ENCODE results near the gene ERC2. TPM values are rescaled to one million over a fixed set of nuclear protein-coding genes. Genes with fewer than 3 reads are reported as not detected.

The ERC2 gene
- total and polyA plus RNA-seq, 2 of the 8 experiments (the other 6 are each of a cell fraction or from before 2014, with no cell fraction given): 16.4 to 22.8 TPM

DNA sequence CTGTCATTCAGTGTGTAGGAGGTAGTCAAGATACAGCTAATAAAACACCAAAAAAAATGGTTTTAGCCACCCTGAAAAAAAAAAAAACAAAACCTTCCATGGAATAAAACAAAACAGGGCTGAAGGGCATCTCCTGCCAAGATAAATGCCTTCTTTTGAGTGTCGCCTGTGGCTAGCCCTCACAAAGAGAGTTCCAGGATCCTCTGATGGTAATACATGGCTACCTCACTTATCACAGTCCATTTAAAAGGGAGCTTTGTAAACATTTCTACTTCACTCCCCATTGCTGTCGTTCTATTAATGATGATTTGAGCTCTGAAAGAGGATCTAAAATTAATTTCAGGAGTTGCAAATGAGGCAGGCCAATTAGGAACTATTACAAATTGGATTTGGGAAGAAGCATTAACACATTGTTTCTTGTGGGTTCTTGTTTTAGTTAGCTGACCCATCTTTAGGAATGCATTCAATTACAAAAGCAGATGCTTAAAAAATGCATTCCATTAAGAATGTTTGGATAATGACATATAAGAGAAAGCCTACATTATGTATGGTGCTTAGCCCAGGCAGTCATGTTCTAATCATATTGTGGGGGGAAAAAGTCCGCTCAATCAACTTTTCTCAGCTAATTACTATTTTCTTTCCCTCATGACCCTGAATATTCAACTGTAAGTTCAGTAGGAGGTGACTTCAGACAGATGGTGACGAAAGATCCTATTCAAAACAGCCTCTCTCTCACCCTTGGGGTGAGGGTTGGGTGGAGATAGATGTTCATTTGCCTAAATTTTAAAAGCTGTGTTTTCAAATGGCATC is 726.0 kb downstream of the ERC2 start:
- Histone ChIP-seq H3K27ac (ENCODE audit: low read depth, low read length) (no peak overlapping the region), H3K79me1 (ENCODE audit: low read depth, low read length) (no peaks in the 10 kb centered on the region), H3K4ac (replicated peaks; ENCODE audit: insufficient read length, low read depth, low read length) (no peak overlapping the region), H2BK15ac (ENCODE audit: low read length) (no peak overlapping the region), H3K23me2 (ENCODE audit: low read depth, low read length) (no peaks in the 10 kb centered on the region), H4K91ac (replicated peaks; ENCODE audit: insufficient read length, low read length) (no peak overlapping the region), H2BK5ac (ENCODE audit: low read depth, low read length) (no peak overlapping the region), H2AK5ac (ENCODE audit: low read depth, low read length) (no peak overlapping the region), H3K79me2 (ENCODE audit: control insufficient read depth in 1 of 2, insufficient read depth in 2 of 2, low read length in 2 of 2) (no peaks in the 10 kb centered on the region), H3K27me3 (replicated peaks in 1 of 4; ENCODE audit: control insufficient read depth in 3 of 4, extremely low read depth in 1 of 4, insufficient read depth in 3 of 4, low read length in 3 of 4) (peaks cover 0 to 1% (median 0%) of the 10 kb centered on the region in 4 experiments; a peak in 1 of 7 replicates), H4K8ac (ENCODE audit: extremely low read depth, insufficient read depth, low read length) (no peak overlapping the region), H3K4me2 (ENCODE audit: insufficient read depth in 1 of 2, low read depth in 2 of 2, low read length in 2 of 2) (no peak overlapping the region), H3K9me3 (ENCODE audit: insufficient read depth in 2 of 2, low read depth in 1 of 2, low read length in 1 of 2) (no peaks in the 10 kb centered on the region), H2BK20ac (ENCODE audit: low read length) (no peak overlapping the region), H2BK120ac (replicated peaks; ENCODE audit: low read depth, low read length) (no peak overlapping the region), H3K23ac (ENCODE audit: insufficient read length) (no peak overlapping the region), H3K4me3 (ENCODE audit: extremely low read depth in 1 of 4, insufficient read depth in 2 of 4, low read depth in 3 of 4, low read length in 4 of 4) (no peak overlapping the region), H3K4me1 (replicated peaks in 1 of 4; ENCODE audit: control insufficient read depth in 3 of 4, insufficient read depth in 4 of 4, low read length in 3 of 4) (no peaks in the 10 kb centered on the region), H3K36me3 (ENCODE audit: control insufficient read depth in 2 of 4, insufficient read depth in 4 of 4, low read length in 3 of 4) (no peaks in the 10 kb centered on the region), H3K9ac (replicated peaks in 1 of 4; ENCODE audit: extremely low read depth in 1 of 4, low read depth in 3 of 4, low read length in 3 of 4) (no peak overlapping the region), H2BK12ac (ENCODE audit: low read depth, low read length) (no peak overlapping the region), H3K56ac (replicated peaks; ENCODE audit: insufficient read length, low read depth, low read length) (no peak overlapping the region), H3K18ac (ENCODE audit: extremely low read depth, low read length) (no peak overlapping the region), H4K5ac (ENCODE audit: insufficient read length, low read depth, low read length) (no peak overlapping the region), H3K14ac (ENCODE audit: insufficient read length) (no peak overlapping the region), H2AFZ (ENCODE audit: low read length) (no peak overlapping the region), H4K20me1 (replicated peaks in 1 of 2; ENCODE audit: control insufficient read depth in 1 of 2, insufficient read depth in 2 of 2, low read length in 2 of 2) (no peaks in the 10 kb centered on the region)
- 76% methylated on average over 4 of the region's 4 CpGs; no CpG with 5 or more reads in 1 of the 2 experiments for WGBS, 2 experiments (ENCODE audit: extremely low coverage in 1 of 2, insufficient coverage in 1 of 2, insufficient read length in 1 of 2, insufficient replicate concordance in 2 of 2, low coverage in 1 of 2, low lambda C conversion rate in 2 of 2, missing lambda C conversion rate in 1 of 2)
- CTCF ChIA-PET (ENCODE audit: partially characterized antibody): interaction anchor here (0.7 to 2.0 kb wide), 8 partner anchors 8 to 911 kb away, joined by 3 to 5 read pairs (median 3); no protein-coding TSS in a partner anchor
- POLR2A ChIA-PET (ENCODE audit: partially characterized antibody): no interaction called here
- FAIRE-seq: no peak
- DNase-seq (ENCODE audit: low read depth in 1 of 2, low spot score in 2 of 2): no peak
- TF ChIP-seq CEBPB (IDR thresholded peaks at IDR 0.05; ENCODE audit: low read depth, low read length) (no peak), CTBP2 (IDR thresholded peaks at IDR 0.05; ENCODE audit: borderline replicate concordance, insufficient read depth, insufficient read length, low read length) (no peak), CBX5 (IDR thresholded peaks at IDR 0.05; ENCODE audit: low read depth, low read length) (no peak), SUZ12 (IDR thresholded peaks at IDR 0.05; ENCODE audit: low read length) (no peak), KDM1A (IDR thresholded peaks at IDR 0.05; ENCODE audit: borderline replicate concordance, low read length) (no peak), GABPA (IDR thresholded peaks at IDR 0.05; ENCODE audit: borderline replicate concordance, insufficient read depth, low read length) (no peak), POLR2A (IDR thresholded peaks at IDR 0.05; ENCODE audit: control extremely low read depth in 1 of 2, low read depth in 2 of 2, low read length in 2 of 2) (no peak), RAD21 (IDR thresholded peaks at IDR 0.05 in 1 of 2, conservative IDR thresholded peaks at IDR 0.05 in 1 of 2; ENCODE audit: low read depth in 2 of 2, low read length in 2 of 2) (no peak)
- TF ChIP-seq, protein P1, sequence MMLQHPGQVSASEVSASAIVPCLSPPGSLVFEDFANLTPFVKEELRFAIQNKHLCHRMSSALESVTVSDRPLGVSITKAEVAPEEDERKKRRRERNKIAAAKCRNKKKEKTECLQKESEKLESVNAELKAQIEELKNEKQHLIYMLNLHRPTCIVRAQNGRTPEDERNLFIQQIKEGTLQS (IDR thresholded peaks at IDR 0.05; ENCODE audit: insufficient read depth, low read depth, low read length): no peak
- TF ChIP-seq, protein P2, sequence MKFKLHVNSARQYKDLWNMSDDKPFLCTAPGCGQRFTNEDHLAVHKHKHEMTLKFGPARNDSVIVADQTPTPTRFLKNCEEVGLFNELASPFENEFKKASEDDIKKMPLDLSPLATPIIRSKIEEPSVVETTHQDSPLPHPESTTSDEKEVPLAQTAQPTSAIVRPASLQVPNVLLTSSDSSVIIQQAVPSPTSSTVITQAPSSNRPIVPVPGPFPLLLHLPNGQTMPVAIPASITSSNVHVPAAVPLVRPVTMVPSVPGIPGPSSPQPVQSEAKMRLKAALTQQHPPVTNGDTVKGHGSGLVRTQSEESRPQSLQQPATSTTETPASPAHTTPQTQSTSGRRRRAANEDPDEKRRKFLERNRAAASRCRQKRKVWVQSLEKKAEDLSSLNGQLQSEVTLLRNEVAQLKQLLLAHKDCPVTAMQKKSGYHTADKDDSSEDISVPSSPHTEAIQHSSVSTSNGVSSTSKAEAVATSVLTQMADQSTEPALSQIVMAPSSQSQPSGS (IDR thresholded peaks at IDR 0.05; ENCODE audit: low read length): no peak

Data from H1 (cell line).